Nasal cavity respiratory epithelium epithelial cell of viscerocranial mucosa (primary cell): ENCODE measurements around the gene INSR. TPM values are rescaled to one million over a fixed set of nuclear protein-coding genes. Genes with fewer than 3 reads are reported as not detected.

ENCODE experiments used
- total RNA-seq: library from RNA; depleted of rRNA; stranded (reverse); fragments of >200 nt; gene quantifications from 2 replicates; pipeline ENCODE4 v1.2.3, GENCODE V29; 2014

INSR gene
- 6.5 and 29.2 TPM in 2 replicates for total RNA-seq

DNA sequence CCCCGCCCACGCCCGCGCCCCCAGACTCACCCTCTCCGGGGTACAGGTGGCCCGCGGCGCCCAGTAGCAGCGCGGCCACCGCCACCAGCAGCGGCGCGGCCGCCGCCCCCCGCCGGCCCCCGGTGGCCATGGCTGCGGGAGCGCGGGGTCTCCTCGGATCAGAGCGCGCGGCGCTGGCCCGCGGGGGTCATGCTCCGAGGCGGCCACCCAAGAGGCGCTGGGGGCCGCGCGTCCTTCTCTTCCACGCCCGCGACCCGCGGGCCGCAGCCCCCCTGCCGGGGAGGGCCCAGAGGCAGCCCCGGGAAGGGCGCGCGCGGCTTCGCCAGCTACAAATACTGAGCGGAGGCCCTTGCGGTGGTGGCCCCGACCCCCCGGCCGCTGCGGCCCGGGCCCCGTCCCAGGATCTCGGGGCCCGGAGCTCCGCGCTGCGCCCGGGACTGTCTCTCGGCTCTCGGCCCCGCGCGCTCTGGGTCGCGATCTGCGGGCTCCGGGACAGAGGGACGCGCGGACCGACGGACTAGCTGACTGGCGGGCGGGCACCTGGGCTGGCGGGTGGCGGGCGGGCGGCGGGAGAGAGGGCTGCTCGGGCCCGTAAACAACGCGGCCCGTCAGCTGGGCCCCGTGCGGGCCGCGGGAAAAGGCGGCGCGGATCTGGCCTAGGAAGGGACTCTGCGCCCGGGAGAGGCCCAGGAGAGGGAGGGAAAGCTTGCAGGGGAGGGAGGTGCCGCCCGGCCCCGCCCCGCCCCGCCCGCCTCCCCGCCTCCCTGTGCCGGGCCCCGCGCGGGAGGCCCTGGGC is at the start of gene INSR:
INSR (minus strand) TSS at position 653 of the 796 bp plus-strand sequence; CDS start at position 130, 523 bp downstream.

DNA sequence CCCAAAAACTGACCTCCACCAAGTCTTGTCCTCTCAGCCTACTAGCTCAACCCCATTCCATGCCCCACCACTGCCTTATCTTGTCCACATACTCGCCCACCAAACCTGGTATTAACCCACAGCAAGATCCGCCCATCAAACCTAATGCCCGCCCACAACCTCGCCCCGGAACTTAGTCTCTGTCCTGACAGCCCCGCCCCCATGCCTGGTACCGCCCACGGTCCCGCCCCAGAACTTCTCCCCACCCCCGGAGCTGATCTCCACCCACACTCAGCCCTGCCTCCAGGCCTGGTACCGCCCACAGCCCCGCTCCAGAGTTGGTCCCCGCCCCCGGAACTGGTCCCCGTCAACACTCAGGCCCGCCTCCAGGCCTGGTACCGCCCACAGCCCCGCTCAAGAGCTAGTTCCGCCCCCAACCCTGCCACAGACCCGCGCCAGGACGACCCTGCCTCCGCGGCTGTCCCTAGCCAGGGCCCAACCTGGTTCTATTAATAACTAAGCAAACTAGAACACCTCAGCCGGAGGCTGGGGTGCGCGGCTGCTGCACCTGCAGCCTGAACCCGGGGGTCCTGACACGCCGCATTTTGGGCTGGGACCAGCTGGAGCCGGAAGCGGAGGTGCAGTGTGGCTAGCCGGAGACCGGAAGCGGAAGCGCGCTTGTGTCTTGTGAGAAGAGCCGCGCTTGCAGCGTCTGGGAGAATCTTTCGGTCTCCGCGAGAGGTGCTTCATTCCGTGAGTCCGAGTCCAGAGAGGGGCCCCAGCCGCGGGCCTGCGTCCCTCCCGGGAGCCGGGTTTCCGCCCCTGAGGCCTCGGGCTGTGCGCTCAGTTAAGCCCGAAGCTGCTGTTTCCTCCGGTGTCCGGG is 224.9 kb downstream of the INSR start, which contains the start of gene ZNF557:
ZNF557 (plus strand) TSS at position 662 of the 862 bp plus-strand sequence. CDS start 5,372 bp downstream, outside the sequence.

Other genes starting within 250 kb of the INSR start
- gene MBD3L2, start 245.1 kb downstream of the INSR start, total RNA-seq: not detected in 2 replicates
- gene MBD3L3, start 235.7 kb downstream of the INSR start, total RNA-seq: not detected in 2 replicates
- 15.7 and 16.4 TPM in 2 replicates for gene ZNF557, start 224.7 kb downstream of the INSR start, total RNA-seq
- gene ARHGEF18, start 54.5 kb upstream of the INSR start, total RNA-seq: 58.1 and 102 TPM in 2 replicates
- 1.6 and 3.1 TPM in 2 replicates for gene PEX11G, start 194.6 kb upstream of the INSR start, total RNA-seq
- gene ZNF358, start 221.7 kb upstream of the INSR start, total RNA-seq: 3.1 and 23.8 TPM in 2 replicates
- gene MCOLN1, start 228.2 kb upstream of the INSR start, total RNA-seq: 2.4 and 6.5 TPM in 2 replicates
- 51.6 and 92.0 TPM in 2 replicates for gene PNPLA6, start 241.3 kb upstream of the INSR start, total RNA-seq